Activated T-cell treated with anti-CD3 and anti-CD28 coated beads, Interleukin-2, amount 50 U/mL, for 24 hours (primary cell): ENCODE measurements around the gene GEMIN8.

Experiments
- DNase-seq: peaks from one replicate; pipeline ENCODE4 v3.0.0-alpha.2; 2020
- H3K27ac Mint-ChIP-seq: 2 replicates; pipeline ENCODE4 v1.8.0; 2020; ENCODE audit warnings: mild to moderate bottlenecking, mixed read lengths
- H3K27me3 Mint-ChIP-seq: 2 replicates; pipeline ENCODE4 v1.8.0; 2020; ENCODE audit warnings: mixed read lengths
- H3K36me3 Mint-ChIP-seq: 2 replicates; pipeline ENCODE4 v1.8.0; 2020; ENCODE audit warnings: low read depth, mixed read lengths
- H3K4me1 Mint-ChIP-seq: 2 replicates; pipeline ENCODE4 v1.8.0; 2020; ENCODE audit warnings: low read depth, mixed read lengths
- H3K4me3 Mint-ChIP-seq: 2 replicates; pipeline ENCODE4 v1.8.0; 2020; ENCODE audit warnings: mild to moderate bottlenecking, moderate library complexity, mixed read lengths
- H3K9me3 Mint-ChIP-seq: 2 replicates; pipeline ENCODE4 v1.8.0; 2020; ENCODE audit warnings: mixed read lengths

GEMIN8 gene

GRCh38 chrX:14030174-14030530, 460 bp upstream of the GEMIN8 start:
- Mint-ChIP-seq H3K4me1 (peaks cover 47% of the 10 kb centered on the region), H3K4me3 (peak overlapping the region; percentile 86), H3K9me3 (no peaks in the 10 kb centered on the region), H3K27ac (peak overlapping the region; percentile 95), H3K27me3 (peaks cover 20% of the 10 kb centered on the region), H3K36me3 (peaks cover 20% of the 10 kb centered on the region)
- DNase-seq, result no peak

GRCh38 chrX:14029039-14029424, 660 bp downstream of the GEMIN8 start:
- no peaks in the 10 kb centered on the region for H3K9me3 Mint-ChIP-seq
- H3K27ac Mint-ChIP-seq, result peak overlapping the region; percentile 95
- peaks cover 47% of the 10 kb centered on the region for H3K4me1 Mint-ChIP-seq
- H3K36me3 Mint-ChIP-seq, result peaks cover 22% of the 10 kb centered on the region
- DNase-seq, result no peak
- peaks cover 12% of the 10 kb centered on the region for H3K27me3 Mint-ChIP-seq
- H3K4me3 Mint-ChIP-seq, result peak overlapping the region; percentile 86

GRCh38 chrX:14028473-14028872, 1.2 kb downstream of the GEMIN8 start:
- Mint-ChIP-seq H3K27ac (peak overlapping the region; percentile 95), H3K9me3 (no peaks in the 10 kb centered on the region), H3K36me3 (peaks cover 25% of the 10 kb centered on the region), H3K27me3 (peaks cover 6% of the 10 kb centered on the region), H3K4me1 (peaks cover 47% of the 10 kb centered on the region), H3K4me3 (peak overlapping the region; percentile 86)
- DNase-seq, result no peak

GRCh38 chrX:14027511-14028019, 2.1 kb downstream of the GEMIN8 start:
- Mint-ChIP-seq H3K27me3 (peaks cover 3% of the 10 kb centered on the region), H3K36me3 (peaks cover 25% of the 10 kb centered on the region), H3K9me3 (no peaks in the 10 kb centered on the region), H3K27ac (peak overlapping the region; percentile 95), H3K4me3 (peak overlapping the region; percentile 86), H3K4me1 (peaks cover 47% of the 10 kb centered on the region)
- no peak for DNase-seq

GRCh38 chrX:14027036-14027435, 2.7 kb downstream of the GEMIN8 start:
- H3K4me3 Mint-ChIP-seq, result peak overlapping the region; percentile 86

GRCh38 chrX:14026121-14026520, 3.6 kb downstream of the GEMIN8 start:
- Mint-ChIP-seq H3K36me3 (peaks cover 32% of the 10 kb centered on the region), H3K9me3 (no peaks in the 10 kb centered on the region), H3K27me3 (peaks cover 8% of the 10 kb centered on the region), H3K4me1 (peaks cover 41% of the 10 kb centered on the region), H3K27ac (no peak overlapping the region), H3K4me3 (no peak overlapping the region)
- no peak for DNase-seq

More at GRCh38 chrX:14027036-14027435, 2.7 kb downstream of the GEMIN8 start:
- Mint-ChIP-seq H3K27me3 (peaks cover 6% of the 10 kb centered on the region), H3K27ac (peak overlapping the region; percentile 95), H3K9me3 (no peaks in the 10 kb centered on the region), H3K36me3 (peaks cover 29% of the 10 kb centered on the region), H3K4me1 (peaks cover 43% of the 10 kb centered on the region)
- DNase-seq, result peak; percentile 43

- Mint-ChIP-seq H3K27ac (no peak overlapping the region), H3K9me3 (no peaks in the 10 kb centered on the region), H3K4me3 (no peak overlapping the region), H3K4me1 (peaks cover 12% of the 10 kb centered on the region), H3K27me3 (peaks cover 10% of the 10 kb centered on the region), H3K36me3 (peaks cover 62% of the 10 kb centered on the region)
- no peak for DNase-seq
These were observed 7.7 kb downstream of the GEMIN8 start for GRCh38 chrX:14022019-14022418.

- H3K27me3 Mint-ChIP-seq, result peaks cover 25% of the 10 kb centered on the region
- no peak for DNase-seq
- no peak overlapping the region for H3K4me3 Mint-ChIP-seq
- H3K36me3 Mint-ChIP-seq, result peaks cover 83% of the 10 kb centered on the region
- H3K9me3 Mint-ChIP-seq, result no peaks in the 10 kb centered on the region
- no peak overlapping the region for H3K27ac Mint-ChIP-seq
- peaks cover 14% of the 10 kb centered on the region for H3K4me1 Mint-ChIP-seq
These were observed 12.3 kb downstream of the GEMIN8 start for GRCh38 chrX:14017399-14017798.

- no peak overlapping the region for H3K27ac Mint-ChIP-seq
- no peak overlapping the region for H3K4me3 Mint-ChIP-seq
These were observed 13.8 kb downstream of the GEMIN8 start for GRCh38 chrX:14015941-14016340.

GRCh38 chrX:14015294-14015693, 14.4 kb downstream of the GEMIN8 start:
- Mint-ChIP-seq H3K36me3 (peaks cover 74% of the 10 kb centered on the region), H3K9me3 (no peaks in the 10 kb centered on the region), H3K4me1 (peaks cover 18% of the 10 kb centered on the region), H3K4me3 (no peak overlapping the region), H3K27me3 (peaks cover 18% of the 10 kb centered on the region), H3K27ac (no peak overlapping the region)
- no peak for DNase-seq

More at GRCh38 chrX:14015941-14016340, 13.8 kb downstream of the GEMIN8 start:
- H3K4me1 Mint-ChIP-seq, result peaks cover 16% of the 10 kb centered on the region
- H3K27me3 Mint-ChIP-seq, result peaks cover 19% of the 10 kb centered on the region
- H3K9me3 Mint-ChIP-seq, result no peaks in the 10 kb centered on the region
- peaks cover 78% of the 10 kb centered on the region for H3K36me3 Mint-ChIP-seq
- no peak for DNase-seq

- Mint-ChIP-seq H3K27me3 (peaks cover 18% of the 10 kb centered on the region), H3K4me1 (peaks cover 18% of the 10 kb centered on the region), H3K36me3 (peaks cover 75% of the 10 kb centered on the region), H3K4me3 (no peak overlapping the region), H3K9me3 (no peaks in the 10 kb centered on the region), H3K27ac (no peak overlapping the region)
- DNase-seq, result no peak
These were observed 15.2 kb downstream of the GEMIN8 start for GRCh38 chrX:14014526-14014925.

- DNase-seq, result no peak
- Mint-ChIP-seq H3K36me3 (peaks cover 76% of the 10 kb centered on the region), H3K27ac (no peak overlapping the region), H3K27me3 (peaks cover 23% of the 10 kb centered on the region), H3K4me1 (peaks cover 18% of the 10 kb centered on the region), H3K4me3 (no peak overlapping the region), H3K9me3 (no peaks in the 10 kb centered on the region)
These were observed 16.6 kb downstream of the GEMIN8 start for GRCh38 chrX:14013054-14013453.

GRCh38 chrX:14010566-14010965, 19.1 kb downstream of the GEMIN8 start:
- Mint-ChIP-seq H3K9me3 (no peaks in the 10 kb centered on the region), H3K27ac (no peak overlapping the region), H3K4me1 (peaks cover 13% of the 10 kb centered on the region), H3K27me3 (peaks cover 23% of the 10 kb centered on the region), H3K4me3 (no peak overlapping the region), H3K36me3 (peaks cover 81% of the 10 kb centered on the region)
- DNase-seq, result no peak

GRCh38 chrX:14006540-14006939, 23.2 kb downstream of the GEMIN8 start:
- Mint-ChIP-seq H3K4me3 (no peak overlapping the region), H3K27ac (no peak overlapping the region), H3K4me1 (peaks cover 19% of the 10 kb centered on the region), H3K27me3 (peaks cover 12% of the 10 kb centered on the region), H3K36me3 (peaks cover 71% of the 10 kb centered on the region), H3K9me3 (peaks cover 2% of the 10 kb centered on the region)
- DNase-seq, result no peak

GRCh38 chrX:14003876-14004425, 25.7 kb downstream of the GEMIN8 start:
- Mint-ChIP-seq H3K9me3 (peaks cover 2% of the 10 kb centered on the region), H3K4me3 (no peak overlapping the region), H3K4me1 (peaks cover 15% of the 10 kb centered on the region), H3K27me3 (peaks cover 19% of the 10 kb centered on the region), H3K27ac (peak overlapping the region; percentile 12), H3K36me3 (peaks cover 59% of the 10 kb centered on the region)
- no peak for DNase-seq
